ENCODE data around the gene MRFAP1.
"Not testable (repeated sequence)": the region's sequence is repeated elsewhere in the genome, so short reads cannot be mapped to it uniquely, and the experiment has no call there.

MRFAP1 gene

DNA sequence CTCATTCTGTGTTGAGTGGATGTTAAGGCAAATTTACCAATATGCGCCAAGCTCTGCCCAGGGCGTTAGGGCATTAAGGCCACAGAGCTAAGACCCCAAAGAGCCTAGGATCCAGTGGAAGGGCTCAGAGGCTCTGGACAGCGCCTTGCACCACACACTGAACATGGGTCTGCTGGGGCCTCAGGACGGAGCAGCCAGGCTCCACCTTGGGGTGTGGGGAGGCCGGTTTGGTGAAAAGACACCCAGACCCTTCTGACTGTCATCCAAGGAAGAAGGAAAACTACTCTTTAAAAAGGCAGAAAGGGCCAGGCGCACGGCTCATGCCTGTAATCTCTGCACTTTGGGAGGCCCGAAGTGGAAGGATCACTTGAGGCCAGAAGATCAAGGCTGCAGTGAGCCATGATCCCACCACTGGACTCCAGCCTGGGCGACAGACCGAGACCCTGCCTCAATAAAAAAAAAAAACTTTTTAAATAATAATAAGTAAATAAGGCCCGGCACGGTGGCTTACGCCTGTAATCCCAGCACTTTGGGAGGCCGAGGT lies 1.3 kb upstream of the MRFAP1 start:
- no peak for DNase-seq

DNA sequence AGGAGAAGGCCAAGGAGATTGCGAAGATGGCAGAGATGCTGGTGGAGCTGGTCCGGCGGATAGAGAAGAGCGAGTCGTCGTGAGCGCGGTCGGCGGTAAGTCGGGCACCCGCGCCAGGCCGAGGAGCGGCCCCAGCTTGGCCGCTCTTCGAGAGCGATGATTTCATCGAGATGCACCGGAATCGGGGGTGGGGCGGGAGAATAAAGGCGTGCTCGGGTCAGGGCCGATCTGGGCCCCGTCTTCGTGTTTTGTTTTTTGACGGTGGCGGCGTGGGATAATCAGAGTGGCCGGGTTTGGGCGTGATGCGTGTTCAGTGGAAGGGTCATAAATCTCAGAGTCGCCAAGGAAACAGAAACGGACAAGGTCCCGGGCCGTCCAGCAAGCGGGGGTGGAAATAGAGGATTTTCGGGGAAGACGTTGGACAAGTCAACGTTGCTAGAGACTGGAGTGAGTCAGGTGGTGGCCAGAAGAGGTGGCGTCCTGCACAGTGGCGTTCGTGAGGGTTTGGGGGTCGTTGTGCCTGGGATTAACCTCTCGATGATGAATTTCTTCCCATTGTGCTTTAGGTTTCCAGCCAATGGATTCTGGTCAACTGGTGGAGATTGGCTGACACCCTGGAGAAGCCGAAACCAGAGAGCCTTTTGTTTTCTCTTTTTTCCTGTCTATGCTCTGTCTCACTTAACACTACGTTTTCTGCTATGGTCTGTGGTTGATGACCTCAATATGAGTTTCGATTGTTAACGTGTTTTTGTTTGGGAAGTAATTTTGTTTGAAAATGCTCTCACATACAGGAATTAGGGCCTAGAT lies 882 bp downstream of the MRFAP1 start:
- DNase-seq: peak; percentile 25

DNA sequence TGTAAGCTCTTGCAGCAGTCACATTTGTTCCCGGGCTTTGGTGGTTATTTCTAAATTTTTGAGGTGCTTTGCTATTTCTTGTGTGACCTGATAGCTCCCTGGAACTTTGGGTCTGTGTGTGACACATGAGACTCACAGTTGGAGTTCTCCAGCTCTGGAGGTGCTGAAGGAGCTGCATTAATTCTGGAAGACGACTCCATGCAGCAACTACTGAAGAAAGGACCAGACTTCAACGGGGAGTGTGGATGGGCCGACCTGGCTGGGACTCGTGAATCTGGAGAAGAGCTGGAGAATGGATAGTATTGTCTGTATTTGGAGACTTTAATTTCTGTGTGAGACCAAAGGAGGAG lies 1.5 kb downstream of the MRFAP1 start:
- DNase-seq: no peak

DNA sequence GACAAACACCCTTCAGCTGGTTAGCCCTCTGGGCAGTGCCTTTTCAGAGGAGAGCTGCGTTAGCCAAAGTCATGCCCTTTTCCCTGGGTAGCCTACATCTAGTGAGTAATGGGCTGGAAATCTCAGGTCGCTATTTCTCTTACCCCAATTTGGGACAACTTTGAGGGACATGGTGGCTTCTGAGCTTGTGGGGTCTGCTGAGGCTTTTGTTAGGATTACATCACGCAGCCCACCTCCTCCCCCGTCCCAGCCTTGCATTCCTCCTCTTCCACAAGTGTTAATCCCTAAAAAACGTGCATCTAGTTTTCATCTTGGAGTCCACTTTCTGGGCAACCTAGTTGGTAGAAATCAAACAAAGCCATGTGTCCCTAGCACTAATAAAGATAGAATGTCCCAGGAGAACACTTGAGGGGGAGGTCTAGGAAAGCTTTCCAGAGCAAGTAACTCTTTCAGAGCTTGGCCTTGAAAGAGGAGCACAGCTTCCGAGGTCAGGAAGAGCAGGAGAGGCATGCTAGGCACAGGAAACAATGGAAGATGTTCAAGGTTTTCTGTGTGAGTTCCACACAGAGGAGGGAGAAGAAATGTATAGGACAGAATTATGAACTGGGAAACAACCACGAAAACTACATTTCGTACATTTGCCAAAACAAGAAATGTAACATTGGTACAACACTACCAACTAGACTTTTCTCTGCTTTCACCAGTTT lies 2.8 kb downstream of the MRFAP1 start:
- no peak for DNase-seq

DNA sequence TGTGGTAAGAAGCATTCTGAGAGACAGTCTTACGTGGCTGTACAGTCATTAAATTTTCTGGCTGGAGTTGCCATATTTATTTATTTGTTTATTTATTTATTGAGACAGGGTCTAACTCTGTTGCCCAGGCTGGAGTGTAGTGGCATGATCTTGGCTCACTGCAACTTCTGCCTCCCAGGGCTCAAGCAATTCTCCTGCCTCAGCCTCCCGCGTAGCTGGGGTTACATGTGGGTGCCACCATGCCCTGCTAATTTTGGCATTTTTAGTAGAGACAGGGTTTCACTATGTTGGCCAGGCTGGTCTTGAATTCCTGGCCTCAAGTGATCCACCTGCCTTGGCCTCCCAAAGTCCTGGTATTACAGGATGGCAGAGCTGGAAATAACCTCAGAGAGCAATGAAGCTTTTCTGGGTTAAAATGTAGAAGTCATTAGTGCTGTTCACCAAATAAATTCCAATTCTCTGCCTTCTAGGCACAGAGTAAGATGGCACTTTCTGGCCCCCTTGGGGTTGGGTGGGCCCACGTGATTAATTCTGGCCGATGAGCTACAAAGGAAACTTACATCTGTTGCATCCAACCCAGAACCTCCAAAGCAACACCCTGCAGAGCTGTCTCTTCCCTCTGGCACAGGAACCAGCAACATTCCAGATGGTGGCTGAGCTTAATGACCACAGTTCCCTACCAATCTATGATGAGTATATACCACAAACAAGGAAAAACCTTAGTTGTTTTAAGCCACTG lies 4.5 kb downstream of the MRFAP1 start:
- no peak for DNase-seq

DNA sequence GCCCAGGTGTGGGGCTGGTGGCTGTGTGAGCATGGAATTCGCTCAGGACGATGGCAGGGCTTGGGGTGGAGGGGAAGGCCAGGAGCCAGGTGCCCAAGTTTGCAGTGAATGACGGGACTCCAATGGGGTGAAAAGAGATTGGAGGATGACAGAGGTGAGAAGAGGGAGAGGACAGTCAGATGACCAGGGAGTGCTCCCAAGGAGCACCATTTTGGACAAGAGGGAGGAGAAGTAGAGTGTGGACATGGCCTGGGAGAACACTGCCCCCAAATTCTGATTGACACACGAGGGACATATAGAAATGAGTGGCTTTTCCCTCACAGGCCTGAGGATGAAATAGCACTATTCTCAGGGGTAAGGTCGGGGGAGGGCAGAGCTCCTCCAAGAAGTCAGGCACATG lies 6.7 kb downstream of the MRFAP1 start:
- no peak for DNase-seq

DNA sequence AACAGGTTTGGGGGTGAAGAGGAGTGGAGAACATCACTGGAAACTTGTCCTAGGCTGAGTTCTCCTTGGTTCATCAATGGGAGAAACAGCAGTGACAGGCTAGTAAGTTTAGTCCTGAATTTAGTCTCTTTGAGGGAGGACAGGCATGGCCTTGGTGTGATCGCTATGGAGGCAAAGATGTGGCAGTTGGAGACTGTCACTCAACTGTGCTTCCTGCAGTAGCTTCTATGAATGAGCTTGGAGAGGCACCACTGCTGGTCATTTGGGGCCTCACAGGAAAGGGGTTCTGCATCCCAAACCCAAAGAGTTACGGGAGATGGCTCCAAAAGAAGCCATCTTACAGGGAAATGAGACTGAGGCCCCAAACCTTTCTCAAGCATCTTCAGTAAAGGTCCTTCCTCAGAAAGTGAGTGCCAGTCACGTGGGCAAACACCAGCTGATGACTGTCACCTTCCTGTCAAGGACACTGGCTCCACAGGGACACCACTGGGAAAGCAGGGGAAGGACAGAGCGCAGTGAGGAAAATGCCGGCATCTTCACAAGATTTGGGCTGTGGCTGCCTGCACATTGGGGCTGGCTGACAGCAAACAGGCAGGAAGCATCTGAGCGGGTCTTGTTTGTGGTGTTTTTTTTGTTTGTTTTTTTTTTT lies 7.2 kb downstream of the MRFAP1 start:
- no peak for DNase-seq

DNA sequence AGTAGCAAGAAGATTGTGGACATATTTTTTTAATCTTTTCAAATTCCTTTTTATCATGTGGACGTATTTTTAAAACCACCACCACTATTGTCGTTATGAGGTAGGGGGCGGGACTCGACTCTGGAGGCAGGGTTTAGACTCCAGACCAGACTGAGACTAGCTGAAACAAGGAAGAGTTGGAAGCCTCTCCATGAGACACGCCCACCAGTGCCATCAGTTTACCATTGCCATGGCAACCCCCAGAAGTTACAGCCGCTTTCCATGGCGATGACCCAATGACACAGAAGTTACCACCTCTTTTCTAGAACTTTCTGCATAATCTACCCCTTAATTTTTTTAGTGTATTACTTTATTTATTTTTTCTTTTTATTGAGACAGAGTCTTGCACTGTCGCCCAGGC lies 8.7 kb downstream of the MRFAP1 start:
- no peak for DNase-seq

DNA sequence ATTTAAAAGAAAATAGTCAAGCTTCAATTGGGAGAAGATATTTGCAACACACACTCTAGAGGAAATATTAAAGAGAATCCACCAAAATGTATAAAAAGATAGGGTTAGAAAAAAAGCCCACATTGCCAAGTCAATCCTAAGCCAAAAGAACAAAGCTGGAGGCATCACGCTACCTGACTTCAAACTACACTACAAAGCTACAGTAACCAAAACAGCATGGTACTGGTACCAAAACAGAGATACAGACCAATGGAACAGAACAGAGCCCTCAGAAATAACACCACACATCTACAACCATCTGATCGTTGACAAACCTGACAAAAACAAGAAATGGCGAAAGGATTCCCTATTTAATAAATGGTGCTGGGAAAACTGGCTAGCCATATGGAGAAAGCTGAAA lies 13.7 kb downstream of the MRFAP1 start:
- not testable (repeated sequence) for DNase-seq

DNA sequence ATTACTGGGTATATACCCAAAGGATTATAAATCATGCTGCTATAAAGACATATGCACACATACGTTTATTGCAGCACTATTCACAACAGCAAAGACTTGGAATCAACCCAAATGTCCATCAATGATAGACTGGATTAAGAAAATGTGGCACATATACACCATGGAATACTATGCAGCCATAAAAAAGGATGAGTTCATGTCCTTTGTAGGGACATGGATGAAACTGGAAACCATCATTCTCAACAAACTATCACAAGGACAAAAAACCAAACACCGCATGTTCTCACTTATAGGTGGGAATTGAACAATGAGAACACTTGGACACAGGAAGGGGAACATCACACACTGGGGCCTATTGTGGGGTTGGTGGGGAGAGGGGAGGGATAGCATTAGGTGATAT lies 14.8 kb downstream of the MRFAP1 start:
- not testable (repeated sequence) for DNase-seq

DNA sequence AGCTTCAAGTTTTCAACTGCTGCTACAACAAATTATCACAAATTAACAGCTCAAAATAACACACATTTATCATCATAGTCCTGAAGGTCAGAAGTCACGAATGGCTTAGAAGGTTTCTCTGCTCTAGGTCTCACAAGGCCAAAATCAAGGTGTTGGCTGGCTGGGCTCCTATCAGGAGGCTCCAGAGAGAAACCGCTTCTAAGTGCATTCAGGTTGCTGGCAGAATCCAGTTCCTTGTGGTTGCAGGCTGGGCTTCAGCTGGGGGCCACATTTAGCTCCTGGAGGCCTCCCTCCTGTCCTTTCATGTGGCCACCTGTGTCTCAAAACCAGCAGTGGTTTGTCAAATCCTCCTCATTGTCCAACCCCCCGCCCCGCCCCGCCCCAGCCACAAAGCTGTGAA lies 15.4 kb downstream of the MRFAP1 start:
- no peak for DNase-seq

DNA sequence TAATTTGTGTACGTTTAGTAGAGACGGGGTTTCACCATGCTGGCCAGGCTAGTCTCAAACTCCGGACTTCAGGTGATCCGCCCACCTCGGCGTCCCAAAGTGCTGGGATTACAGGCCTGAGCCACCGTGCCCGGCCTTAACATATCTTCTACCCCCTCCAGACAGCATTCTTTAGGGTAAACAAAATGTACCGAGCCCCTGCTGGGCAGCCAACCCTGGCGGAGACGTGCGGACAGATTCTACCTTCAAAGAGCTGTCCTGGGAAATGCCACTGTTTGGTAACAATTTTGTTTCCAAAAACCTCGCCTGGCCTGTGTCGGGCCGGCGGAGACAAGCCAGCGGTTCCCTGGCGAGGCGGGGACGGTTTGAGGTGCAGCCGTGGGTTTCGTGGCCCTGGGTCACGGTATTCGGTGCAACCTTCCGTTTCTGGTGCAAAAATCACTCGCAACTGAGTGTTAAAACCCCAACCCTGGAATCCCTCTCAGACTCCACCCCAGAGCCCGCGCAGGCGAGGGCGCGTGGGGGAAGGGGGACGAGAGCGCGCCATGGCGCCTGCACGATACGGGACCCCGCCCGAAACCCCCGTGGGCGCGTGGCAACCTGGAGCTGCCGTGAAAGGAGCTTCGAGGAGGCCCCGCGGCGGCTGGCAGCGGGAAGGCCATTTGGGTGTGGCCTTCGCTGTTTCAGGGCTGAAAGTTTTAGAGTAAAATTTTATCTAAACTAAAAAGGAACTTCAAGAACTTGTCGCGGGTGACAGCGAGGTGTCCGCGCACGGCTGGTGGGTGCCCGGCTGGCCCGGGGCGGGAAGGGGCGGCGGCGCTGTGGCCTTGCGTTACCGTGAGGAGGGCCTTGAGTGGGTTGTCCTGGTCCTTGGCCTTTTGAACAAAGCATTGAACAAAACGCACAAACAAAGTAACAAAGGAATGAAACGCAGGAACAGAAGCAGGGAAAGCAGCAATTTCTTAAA lies 17.0 kb downstream of the MRFAP1 start:
- no peak for DNase-seq

DNA sequence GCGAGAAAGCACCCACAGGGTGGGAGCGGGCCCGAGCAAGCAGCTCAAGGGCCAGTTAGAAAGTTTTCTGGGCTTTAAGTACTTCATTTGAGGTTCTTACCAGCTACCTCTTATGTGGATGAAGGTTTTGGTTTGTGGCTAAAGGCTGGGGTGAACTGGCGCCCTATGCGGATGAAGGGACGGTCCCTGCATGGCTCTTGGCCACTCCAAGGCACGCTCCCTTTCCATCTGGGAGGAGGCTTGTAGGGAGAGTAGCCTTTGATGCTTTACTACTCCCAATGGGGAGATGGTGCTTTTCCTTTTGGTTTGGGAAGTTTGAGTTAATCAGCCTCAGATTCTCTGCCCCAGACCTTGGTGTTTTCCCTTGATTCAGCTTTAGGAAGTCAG lies 17.7 kb downstream of the MRFAP1 start:
- no peak for DNase-seq

DNA sequence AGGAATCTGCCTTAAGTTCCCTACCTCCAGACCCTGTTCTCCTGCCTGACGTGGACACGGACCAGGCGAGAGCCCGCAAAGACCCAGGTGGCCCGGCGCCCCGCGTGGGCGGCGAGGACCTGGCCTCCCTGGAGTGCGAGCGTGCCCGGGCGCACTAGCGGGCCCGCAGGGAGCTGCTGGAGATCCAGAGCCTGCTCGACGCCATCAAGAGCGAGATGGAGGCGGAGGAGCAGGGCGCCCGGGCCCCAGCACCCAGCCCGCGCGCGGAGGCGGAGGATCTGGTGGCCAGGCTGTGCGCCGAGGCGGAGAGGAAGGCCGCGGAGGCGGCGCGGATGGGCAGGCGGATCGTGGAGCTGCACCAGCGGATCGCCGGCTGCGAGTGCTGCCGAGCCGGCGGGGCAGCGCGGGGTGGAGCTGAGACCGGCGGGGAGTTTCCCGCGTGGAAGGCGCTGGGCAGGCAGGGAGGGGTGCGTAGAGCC lies 18.2 kb downstream of the MRFAP1 start:
- no peak for DNase-seq

DNA sequence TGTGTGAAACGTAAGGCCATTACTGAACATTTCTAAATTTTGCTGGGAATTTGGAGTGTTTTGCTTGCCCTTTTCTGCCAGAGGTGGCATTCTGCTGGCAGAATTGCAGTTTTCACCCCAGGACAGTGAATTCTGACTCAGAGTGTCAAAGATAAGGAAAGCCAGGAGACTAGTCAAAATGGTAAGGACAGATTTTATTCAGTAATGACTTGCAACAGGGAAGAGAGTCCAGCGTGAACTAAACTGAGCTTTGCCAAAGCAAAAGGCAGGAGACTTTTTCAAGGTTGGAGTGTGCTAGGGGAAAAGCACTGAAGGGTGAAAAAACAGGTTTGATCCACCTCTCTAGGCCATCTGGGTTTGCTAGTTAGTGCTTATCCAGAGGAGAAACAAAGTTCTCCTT lies 19.4 kb downstream of the MRFAP1 start:
- no peak for DNase-seq

DNA sequence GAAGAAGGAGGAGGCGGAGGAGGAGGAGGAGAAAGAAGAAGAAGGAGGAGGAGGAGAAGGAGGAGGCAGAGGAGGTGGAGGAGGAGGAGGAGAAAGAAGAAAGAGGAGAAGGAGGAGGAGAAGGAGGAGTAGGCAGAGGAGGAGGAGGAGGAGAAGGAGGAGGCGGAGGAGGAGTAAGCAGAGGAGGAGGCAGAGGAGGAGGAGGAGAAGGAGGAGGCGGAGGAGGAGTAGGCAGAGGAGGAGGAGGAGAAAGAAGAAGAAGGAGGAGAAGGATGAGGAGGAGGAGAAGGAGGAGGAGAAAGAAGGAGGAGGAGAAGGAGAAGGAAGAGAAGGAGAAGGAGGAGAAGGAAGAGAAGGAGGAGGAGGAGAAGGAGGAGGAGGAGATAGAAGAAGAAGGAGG lies 19.9 kb downstream of the MRFAP1 start:
- DNase-seq: no peak

DNA sequence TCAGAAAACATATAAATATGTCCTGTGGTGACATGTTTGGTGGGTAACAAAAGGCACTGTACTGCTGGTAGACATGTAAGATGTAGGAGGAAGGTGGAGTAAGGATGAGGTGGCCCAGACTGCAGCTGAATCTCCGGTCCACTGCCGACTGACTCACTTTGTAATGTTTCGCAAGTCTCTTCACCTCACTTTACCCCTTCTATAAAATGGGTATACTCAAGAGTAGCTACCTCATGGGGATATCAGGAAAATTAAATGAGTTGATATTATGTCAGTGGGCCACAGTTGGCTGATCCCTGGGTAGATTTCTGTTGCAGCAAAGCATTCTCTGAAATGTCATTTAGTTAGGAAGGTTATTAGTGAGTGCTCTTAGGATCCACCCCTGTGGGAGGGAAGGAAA lies 22.1 kb downstream of the MRFAP1 start:
- no peak for DNase-seq

DNA sequence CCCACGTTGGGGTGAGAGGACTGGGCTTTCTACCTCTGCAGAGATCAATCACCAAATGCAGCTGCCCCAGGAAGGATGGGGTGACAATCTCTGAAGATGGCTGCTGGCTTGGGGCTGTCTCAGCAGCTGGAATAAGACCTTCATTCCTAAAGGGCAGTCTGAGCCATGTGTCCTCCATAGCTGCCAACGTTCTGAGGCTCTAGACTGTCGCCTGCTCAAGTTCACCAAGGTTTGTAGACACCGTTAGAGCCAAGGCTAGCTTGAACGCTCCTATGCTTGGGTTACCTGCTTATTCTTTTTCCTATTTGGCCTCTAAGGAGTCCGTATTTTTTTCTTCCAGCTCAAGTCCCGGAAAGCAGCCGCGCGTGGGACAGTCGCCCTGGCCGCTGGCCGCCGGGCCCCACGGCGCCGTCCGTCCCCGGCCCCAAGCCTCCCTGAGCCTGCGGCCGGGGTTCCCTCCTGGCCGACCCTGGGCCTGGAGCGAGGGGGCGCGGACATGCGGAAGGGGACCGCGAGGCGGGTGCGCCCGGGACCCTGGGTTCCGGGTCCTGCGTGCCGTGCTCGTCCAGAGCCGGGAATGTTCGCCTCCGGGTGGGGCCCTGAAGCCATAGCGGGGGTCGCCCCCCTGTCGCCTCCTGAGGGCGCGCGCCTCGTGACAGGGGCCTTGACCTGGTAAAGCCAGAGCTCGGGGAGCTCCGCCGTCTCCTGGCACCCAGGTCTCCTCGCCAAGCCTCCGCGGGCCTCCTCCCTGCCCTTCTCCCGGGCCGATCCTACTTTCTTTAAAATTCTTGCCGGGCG lies 23.3 kb downstream of the MRFAP1 start:
- no peak for DNase-seq

DNA sequence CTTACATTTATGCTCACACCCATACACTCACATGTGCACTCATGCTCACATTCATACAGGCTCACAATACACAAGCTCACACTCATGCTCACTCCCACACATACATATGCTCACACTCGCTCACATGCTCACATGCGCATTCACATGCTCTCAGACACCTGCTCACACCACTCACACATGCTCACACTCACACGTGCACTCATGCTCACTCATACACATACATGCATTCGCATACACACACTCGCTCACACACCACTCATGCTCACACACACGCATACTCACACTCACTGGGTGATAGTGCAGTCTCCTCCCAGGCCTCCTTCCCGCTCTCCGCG lies 24.8 kb downstream of the MRFAP1 start:
- DNase-seq: no peak

DNA sequence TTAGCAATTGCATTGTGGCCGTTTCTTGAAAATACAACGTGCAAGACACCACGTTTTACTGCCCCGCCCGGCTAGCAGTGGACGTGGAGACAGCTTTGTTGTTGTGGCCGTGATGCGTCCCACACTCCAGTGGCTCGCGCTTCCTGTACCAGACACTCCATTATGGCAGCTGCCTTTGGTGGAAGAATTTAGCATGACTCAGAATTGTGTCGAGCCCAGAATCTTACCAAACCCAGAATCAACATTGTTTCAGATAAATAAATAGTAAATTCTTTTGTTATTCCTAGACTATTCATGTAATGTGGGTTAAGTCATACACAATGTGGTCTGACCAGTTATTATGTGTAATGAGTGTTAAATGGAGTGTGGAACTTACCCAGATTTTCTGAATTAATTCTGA lies 27.9 kb downstream of the MRFAP1 start:
- no peak for DNase-seq

DNA sequence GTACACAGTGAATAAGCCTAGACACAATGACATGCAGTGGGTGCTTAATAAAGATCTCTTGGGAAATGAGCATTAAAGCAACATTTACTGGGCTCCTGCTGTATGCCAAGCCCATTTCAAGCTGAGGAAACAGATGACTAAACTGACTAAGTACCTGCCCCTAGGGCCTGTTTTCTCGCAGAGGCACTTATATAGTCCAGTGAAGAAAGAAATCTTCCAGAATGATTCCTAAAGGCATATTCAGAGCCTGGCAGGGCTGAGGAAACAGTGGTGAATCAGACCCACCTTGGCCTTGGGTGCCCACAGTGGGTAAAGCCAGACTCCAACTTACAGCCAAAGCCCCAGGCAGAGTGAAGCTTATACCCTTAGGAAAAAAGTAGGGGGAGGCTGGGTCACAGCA lies 31.2 kb downstream of the MRFAP1 start:
- DNase-seq: no peak
